NCI-H524 treated with DMSO at 0.1 percent for 48 hours (cell line): Measurements from ENCODE around the gene ZNF487.

Experiments
- DNase-seq: peaks from one replicate; lab custom pipeline; 2025; lab: John Stamatoyannopoulos, UW

Gene ZNF487

GRCh38 chr10:43524434-43525247 is 87.7 kb downstream of the ZNF487 start:
- no peak for DNase-seq
